Spleen (tissue), 11 donors: ENCODE data around the gene ZNF292. TPM values are rescaled to one million over a fixed set of nuclear protein-coding genes. Genes with fewer than 3 reads are reported as not detected.

Experiments used
- DNase-seq: peaks from one replicate; pipeline ENCODE4 v3.0.0-alpha.2; 2020
- H3K27ac ChIP-seq, 8 donors: fragments of 200-600 bp; sonication (generic) in 7 of 8; 1 replicate in 4 of 8; 2 replicates in 4 of 8; pipeline versions ENCODE4 v1.5.0 to v1.8.0; 2016 to 2021; ENCODE audit warnings: inconsistent platforms in 4 of 8, mild to moderate bottlenecking in 4 of 8, moderate library complexity in 1 of 8
- H3K27me3 ChIP-seq, 7 donors: fragments of 200-600 bp; sonication (generic) in 6 of 7; replicated peaks in 1 of 7; 1 replicate in 4 of 7; 2 replicates in 3 of 7; pipeline versions ENCODE4 v1.5.0 to v1.8.0; 2016 to 2021; ENCODE audit warnings: inconsistent platforms in 3 of 7, mild to moderate bottlenecking in 1 of 7
- H3K36me3 ChIP-seq, 6 donors: fragments of 200-600 bp; sonication (generic) in 5 of 6; 1 replicate in 4 of 6; 2 replicates in 2 of 6; pipeline versions ENCODE4 v1.5.0 to v1.8.0; 2016 to 2021; ENCODE audit warnings: inconsistent platforms in 2 of 6
- H3K4me1 ChIP-seq, 6 donors: fragments of 200-600 bp; sonication (generic) in 5 of 6; 1 replicate in 3 of 6; 2 replicates in 3 of 6; pipeline versions ENCODE4 v1.5.0 to v1.8.0; 2016 to 2021; ENCODE audit warnings: inconsistent platforms in 3 of 6
- H3K4me3 ChIP-seq, 8 donors: fragments of 200-600 bp; sonication (generic) in 7 of 8; 1 replicate in 4 of 8; 2 replicates in 4 of 8; pipeline versions ENCODE4 v1.5.0 to v1.8.0; 2016 to 2021; ENCODE audit warnings: inconsistent platforms in 4 of 8, mild to moderate bottlenecking in 4 of 8, moderate library complexity in 2 of 8
- H3K9me3 ChIP-seq, 8 donors: fragments of 200-600 bp; sonication (generic) in 7 of 8; 1 replicate in 4 of 8; 2 replicates in 4 of 8; pipeline versions ENCODE4 v1.5.0 to v1.8.0; 2016 to 2021; ENCODE audit warnings: inconsistent platforms in 4 of 8
- POLR2A ChIP-seq, 3 donors: fragments of 450-650 bp; IDR thresholded peaks; one replicate each; pipeline ENCODE4 v1.5.1; 2017; ENCODE audit warnings: antibody characterized with exemption in 3 of 3, mild to moderate bottlenecking in 1 of 3
- POLR2AphosphoS5 ChIP-seq, 3 donors: sonication (generic); formaldehyde crosslinking; IDR thresholded peaks; one replicate each; pipeline ENCODE4 v1.5.1; 2017; ENCODE audit warnings: antibody characterized with exemption in 3 of 3
- WGBS, 5 donors: extraction: QIAGEN DNeasy Blood & Tissue Kit in 3 of 5; methylation state at CpG; one replicate each; pipeline versions ENCODE4 v1.1.5 to v1.1.7; 2013 to 2018; 5-methylcytosine and 5-hydroxymethylcytosine counted together
- intact Hi-C: fragments of 100-400 bp; cut with DNase I; formaldehyde crosslinking; loops from one replicate; pipeline ENCODE4 v1.15.0; 2023; ENCODE audit warnings: low total_unique reads
- polyA plus RNA-seq, 3 donors: library from polyadenylated mRNA; stranded (reverse); fragments of 200-250 nt; gene quantifications; one replicate each; pipeline ENCODE4 v1.2.1, GENCODE V29; 2013
- total RNA-seq, 7 donors: library from RNA; depleted of rRNA in 3 of 7; stranded (reverse); fragments of >200 nt in 3 of 7; fragmentation: NEBNext Ultra II Directional in 4 of 7; extraction: Animal tissue kit (Norgen Biotek cat#: 25700) in 4 of 7; gene quantifications; one replicate each; pipeline versions ENCODE4 v1.1.0 to v1.2.1, GENCODE V29; 2016 to 2021
- TF ChIP-seq, protein P1 (sequence below), 11 experiments: fragments of 200-600 bp in 7 of 11; fragments of 450-650 bp in 4 of 11; sonication (generic) in 4 of 11; IDR thresholded peaks in 8 of 11; conservative IDR thresholded peaks in 3 of 11; 1 replicate in 7 of 11; 2 replicates in 4 of 11; pipeline versions ENCODE4 v1.4.0 to v1.8.0; 2016 to 2021; ENCODE audit warnings: antibody characterized with exemption in 11 of 11, inconsistent platforms in 4 of 11, mild to moderate bottlenecking in 1 of 11
- donor health status: healthy with polysubstance abuse.
- donor health status: DM: no; HTN: no; CAD: no; lungs with moderate emphysema.
- donor health status: DM: no; HTN: no; CAD: no.
- donor health status: Bipolar disorder and iron deficiency.
- donor health status: healthy.
- donor health status: DM: no; HTN: no; CAD: no.
- donor health status: DM: yes; HTN: yes; CAD: no.

The ZNF292 gene
- total and polyA plus RNA-seq, 10 donors = 5.1 to 76.2 (median 50.2) TPM

DNA sequence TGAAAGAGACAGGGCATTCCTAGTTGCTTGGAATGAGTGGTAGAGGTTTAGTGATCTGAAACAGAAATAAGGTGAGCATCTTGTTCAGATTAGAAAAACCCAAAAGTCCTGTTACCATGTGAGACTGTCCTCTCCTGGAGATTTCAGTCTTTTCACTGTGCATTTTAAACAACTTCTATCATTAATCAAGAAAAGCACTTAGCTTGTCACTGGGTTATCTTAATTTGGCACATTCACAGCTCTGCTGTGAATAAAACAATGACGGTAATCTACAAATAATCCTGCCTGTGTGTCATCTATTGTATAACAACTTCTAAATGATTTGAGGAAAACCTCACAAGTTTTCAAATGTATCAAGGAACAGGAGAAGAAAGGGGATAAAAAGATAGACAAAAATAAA lies 157.5 kb downstream of the ZNF292 start:
- 0 to 76% (median 29%) methylated on average over 1 of the region's 1 CpG for WGBS, 5 donors
- Histone ChIP-seq H3K27me3 (peaks cover 0 to 15% (median 0%) of the 10 kb centered on the region in 7 donors), H3K27ac (no peak overlapping the region), H3K4me3 (no peak overlapping the region), H3K36me3 (no peaks in the 10 kb centered on the region), H3K4me1 (no peaks in the 10 kb centered on the region), H3K9me3 (peaks cover 0 to under 1% (median 0%) of the 10 kb centered on the region in 8 donors)
- TF ChIP-seq, protein P1, sequence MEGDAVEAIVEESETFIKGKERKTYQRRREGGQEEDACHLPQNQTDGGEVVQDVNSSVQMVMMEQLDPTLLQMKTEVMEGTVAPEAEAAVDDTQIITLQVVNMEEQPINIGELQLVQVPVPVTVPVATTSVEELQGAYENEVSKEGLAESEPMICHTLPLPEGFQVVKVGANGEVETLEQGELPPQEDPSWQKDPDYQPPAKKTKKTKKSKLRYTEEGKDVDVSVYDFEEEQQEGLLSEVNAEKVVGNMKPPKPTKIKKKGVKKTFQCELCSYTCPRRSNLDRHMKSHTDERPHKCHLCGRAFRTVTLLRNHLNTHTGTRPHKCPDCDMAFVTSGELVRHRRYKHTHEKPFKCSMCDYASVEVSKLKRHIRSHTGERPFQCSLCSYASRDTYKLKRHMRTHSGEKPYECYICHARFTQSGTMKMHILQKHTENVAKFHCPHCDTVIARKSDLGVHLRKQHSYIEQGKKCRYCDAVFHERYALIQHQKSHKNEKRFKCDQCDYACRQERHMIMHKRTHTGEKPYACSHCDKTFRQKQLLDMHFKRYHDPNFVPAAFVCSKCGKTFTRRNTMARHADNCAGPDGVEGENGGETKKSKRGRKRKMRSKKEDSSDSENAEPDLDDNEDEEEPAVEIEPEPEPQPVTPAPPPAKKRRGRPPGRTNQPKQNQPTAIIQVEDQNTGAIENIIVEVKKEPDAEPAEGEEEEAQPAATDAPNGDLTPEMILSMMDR (IDR thresholded peaks at IDR 0.05 in 8 of 11, conservative IDR thresholded peaks at IDR 0.05 in 3 of 11) = no peak
- TF ChIP-seq POLR2AphosphoS5 (IDR thresholded peaks at IDR 0.05) = no peak
- TF ChIP-seq POLR2A (IDR thresholded peaks at IDR 0.05) = no peak
- intact Hi-C loops = no loop called here
- no peak for DNase-seq

Other genes with a start within 250 kb of the ZNF292 start
- not detected for gene HTR1E, start 218.0 kb upstream of the ZNF292 start, total RNA-seq
- not detected for gene HTR1E, start 218.0 kb upstream of the ZNF292 start, polyA plus RNA-seq
- not detected for gene CGA, start 60.5 kb upstream of the ZNF292 start, total RNA-seq
- gene CGA, start 60.5 kb upstream of the ZNF292 start, polyA plus RNA-seq = not detected
- gene SMIM8, start 167.0 kb downstream of the ZNF292 start, total RNA-seq = 10 to 100 TPM; 11.1 to 18.6 (median 12.4) TPM
- 1 to 10 TPM; 4.2 to 6.8 (median 6.0) TPM for gene SMIM8, start 167.0 kb downstream of the ZNF292 start, polyA plus RNA-seq
- gene GJB7, start 173.7 kb downstream of the ZNF292 start, total RNA-seq = not detected
- gene GJB7, start 173.7 kb downstream of the ZNF292 start, polyA plus RNA-seq = not detected
- gene C6orf163, start 189.2 kb downstream of the ZNF292 start, total RNA-seq = 10 to 100 TPM in 1 of 7 donors, 1 to 10 TPM in 6; 2.9 to 13.2 (median 6.1) TPM
- 1 to 10 TPM in 2 of 3 donors, under 1 TPM in 1; 0.59 to 2.7 (median 2.7) TPM for gene C6orf163, start 189.2 kb downstream of the ZNF292 start, polyA plus RNA-seq